ENCODE measurements around the gene AFG3L2. TPM values are rescaled to one million over a fixed set of nuclear protein-coding genes. Genes with fewer than 3 reads are reported as not detected.

The AFG3L2 gene
- total and polyA plus RNA-seq, 2 of the 13 experiments (the other 11 are each of a cell fraction or from before 2014, with no cell fraction given), result 28.6 to 86.9 TPM

DNA sequence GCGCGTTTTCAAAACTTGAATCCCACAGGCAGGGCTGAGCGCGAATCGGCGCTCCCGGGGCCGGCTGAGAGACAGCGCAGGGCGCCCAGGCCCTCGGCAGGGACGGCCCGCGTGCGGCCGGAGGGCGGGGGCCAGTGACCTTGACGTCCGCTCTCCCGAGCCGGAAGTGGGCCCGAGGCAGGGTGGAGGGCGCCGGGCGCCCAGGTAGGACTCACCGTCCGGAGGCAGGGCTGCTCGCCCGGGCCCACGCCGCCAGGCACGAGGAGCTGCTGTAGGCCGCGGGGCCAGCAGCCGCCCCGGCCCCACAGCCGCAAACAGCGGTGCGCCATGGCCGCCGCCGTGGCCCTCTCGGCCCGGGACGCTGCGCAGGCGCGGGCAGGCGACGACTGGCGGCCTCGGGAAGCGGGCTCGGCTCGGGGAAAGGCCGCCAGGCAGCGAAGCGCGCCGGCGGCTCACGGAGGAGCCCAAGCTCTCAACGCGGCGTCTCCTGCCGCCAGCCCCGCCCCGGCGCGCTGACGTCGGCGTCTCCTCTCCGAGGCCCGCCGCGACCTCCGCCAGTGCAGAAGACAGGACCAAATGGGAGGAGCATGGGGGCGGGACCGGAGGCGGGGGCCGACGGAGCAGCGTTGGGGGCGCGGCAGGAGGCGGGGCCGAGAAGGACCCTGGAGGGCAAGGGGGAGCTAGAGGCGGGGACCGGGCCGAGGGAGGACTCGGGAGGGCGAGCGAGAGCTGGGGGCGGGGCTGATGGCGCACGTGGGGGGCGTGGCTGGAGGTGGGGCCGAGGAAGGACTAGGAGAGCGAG is at the start of gene AFG3L2 (continued):
- TF ChIP-seq, protein P1, sequence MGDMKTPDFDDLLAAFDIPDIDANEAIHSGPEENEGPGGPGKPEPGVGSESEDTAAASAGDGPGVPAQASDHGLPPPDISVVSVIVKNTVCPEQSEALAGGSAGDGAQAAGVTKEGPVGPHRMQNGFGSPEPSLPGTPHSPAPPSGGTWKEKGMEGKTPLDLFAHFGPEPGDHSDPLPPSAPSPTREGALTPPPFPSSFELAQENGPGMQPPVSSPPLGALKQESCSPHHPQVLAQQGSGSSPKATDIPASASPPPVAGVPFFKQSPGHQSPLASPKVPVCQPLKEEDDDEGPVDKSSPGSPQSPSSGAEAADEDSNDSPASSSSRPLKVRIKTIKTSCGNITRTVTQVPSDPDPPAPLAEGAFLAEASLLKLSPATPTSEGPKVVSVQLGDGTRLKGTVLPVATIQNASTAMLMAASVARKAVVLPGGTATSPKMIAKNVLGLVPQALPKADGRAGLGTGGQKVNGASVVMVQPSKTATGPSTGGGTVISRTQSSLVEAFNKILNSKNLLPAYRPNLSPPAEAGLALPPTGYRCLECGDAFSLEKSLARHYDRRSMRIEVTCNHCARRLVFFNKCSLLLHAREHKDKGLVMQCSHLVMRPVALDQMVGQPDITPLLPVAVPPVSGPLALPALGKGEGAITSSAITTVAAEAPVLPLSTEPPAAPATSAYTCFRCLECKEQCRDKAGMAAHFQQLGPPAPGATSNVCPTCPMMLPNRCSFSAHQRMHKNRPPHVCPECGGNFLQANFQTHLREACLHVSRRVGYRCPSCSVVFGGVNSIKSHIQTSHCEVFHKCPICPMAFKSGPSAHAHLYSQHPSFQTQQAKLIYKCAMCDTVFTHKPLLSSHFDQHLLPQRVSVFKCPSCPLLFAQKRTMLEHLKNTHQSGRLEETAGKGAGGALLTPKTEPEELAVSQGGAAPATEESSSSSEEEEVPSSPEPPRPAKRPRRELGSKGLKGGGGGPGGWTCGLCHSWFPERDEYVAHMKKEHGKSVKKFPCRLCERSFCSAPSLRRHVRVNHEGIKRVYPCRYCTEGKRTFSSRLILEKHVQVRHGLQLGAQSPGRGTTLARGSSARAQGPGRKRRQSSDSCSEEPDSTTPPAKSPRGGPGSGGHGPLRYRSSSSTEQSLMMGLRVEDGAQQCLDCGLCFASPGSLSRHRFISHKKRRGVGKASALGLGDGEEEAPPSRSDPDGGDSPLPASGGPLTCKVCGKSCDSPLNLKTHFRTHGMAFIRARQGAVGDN (CRISPR knock-in tag; IDR thresholded peaks at IDR 0.05), result peak; percentile 92
- TF ChIP-seq, protein P2, sequence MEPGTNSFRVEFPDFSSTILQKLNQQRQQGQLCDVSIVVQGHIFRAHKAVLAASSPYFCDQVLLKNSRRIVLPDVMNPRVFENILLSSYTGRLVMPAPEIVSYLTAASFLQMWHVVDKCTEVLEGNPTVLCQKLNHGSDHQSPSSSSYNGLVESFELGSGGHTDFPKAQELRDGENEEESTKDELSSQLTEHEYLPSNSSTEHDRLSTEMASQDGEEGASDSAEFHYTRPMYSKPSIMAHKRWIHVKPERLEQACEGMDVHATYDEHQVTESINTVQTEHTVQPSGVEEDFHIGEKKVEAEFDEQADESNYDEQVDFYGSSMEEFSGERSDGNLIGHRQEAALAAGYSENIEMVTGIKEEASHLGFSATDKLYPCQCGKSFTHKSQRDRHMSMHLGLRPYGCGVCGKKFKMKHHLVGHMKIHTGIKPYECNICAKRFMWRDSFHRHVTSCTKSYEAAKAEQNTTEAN (CRISPR knock-in tag; conservative IDR thresholded peaks at IDR 0.05), result 0 out of 2 replicates have a peak, but pooled peaks have one; percentile 56
- 0 out of 2 replicates have a peak, but pooled peaks have one; percentile 8 for TF ChIP-seq HOXD1 (CRISPR knock-in tag; IDR thresholded peaks at IDR 0.05)
- 0 out of 2 replicates have a peak, but pooled peaks have one; percentile 20 for TF ChIP-seq ZNF335 (CRISPR knock-in tag; IDR thresholded peaks at IDR 0.05)
- no peak for TF ChIP-seq ZNF331 (CRISPR knock-in tag; IDR thresholded peaks at IDR 0.05)
- no peak for TF ChIP-seq RFX1 (IDR thresholded peaks at IDR 0.05)
- TF ChIP-seq ZMAT3 (CRISPR knock-in tag; conservative IDR thresholded peaks at IDR 0.05), result peak; percentile 67; the same call in 1 of the 2 replicates
- TF ChIP-seq, protein P3, sequence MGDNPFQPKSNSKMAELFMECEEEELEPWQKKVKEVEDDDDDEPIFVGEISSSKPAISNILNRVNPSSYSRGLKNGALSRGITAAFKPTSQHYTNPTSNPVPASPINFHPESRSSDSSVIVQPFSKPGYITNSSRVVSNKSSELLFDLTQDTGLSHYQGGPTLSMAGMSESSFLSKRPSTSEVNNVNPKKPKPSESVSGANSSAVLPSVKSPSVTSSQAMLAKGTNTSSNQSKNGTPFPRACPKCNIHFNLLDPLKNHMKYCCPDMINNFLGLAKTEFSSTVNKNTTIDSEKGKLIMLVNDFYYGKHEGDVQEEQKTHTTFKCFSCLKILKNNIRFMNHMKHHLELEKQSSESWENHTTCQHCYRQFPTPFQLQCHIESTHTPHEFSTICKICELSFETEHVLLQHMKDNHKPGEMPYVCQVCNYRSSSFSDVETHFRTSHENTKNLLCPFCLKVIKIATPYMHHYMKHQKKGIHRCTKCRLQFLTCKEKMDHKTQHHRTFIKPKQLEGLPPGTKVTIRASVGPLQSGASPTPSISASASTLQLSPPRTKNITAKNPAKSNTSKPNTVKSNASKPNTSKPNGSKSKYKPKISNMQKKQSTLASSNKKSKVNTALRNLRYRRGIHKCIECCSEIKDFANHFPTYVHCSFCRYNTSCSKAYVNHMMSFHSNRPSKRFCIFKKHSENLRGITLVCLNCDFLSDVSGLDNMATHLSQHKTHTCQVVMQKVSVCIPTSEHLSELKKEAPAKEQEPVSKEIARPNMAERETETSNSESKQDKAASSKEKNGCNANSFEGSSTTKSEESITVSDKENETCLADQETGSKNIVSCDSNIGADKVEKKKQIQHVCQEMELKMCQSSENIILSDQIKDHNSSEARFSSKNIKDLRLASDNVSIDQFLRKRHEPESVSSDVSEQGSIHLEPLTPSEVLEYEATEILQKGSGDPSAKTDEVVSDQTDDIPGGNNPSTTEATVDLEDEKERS (CRISPR knock-in tag; IDR thresholded peaks at IDR 0.05), result no peak
- peak; percentile 61; the same call in 1 of the 2 replicates for TF ChIP-seq ZNF564 (CRISPR knock-in tag; IDR thresholded peaks at IDR 0.05)
- TF ChIP-seq MEIS1 (CRISPR knock-in tag; IDR thresholded peaks at IDR 0.05; ENCODE audit: borderline replicate concordance), result 0 out of 2 replicates have a peak, but pooled peaks have one; percentile 46
- no peak for TF ChIP-seq ZFP36 (IDR thresholded peaks at IDR 0.05; ENCODE audit: borderline replicate concordance, low read depth, low read length, partially characterized antibody)
- TF ChIP-seq, protein P4, sequence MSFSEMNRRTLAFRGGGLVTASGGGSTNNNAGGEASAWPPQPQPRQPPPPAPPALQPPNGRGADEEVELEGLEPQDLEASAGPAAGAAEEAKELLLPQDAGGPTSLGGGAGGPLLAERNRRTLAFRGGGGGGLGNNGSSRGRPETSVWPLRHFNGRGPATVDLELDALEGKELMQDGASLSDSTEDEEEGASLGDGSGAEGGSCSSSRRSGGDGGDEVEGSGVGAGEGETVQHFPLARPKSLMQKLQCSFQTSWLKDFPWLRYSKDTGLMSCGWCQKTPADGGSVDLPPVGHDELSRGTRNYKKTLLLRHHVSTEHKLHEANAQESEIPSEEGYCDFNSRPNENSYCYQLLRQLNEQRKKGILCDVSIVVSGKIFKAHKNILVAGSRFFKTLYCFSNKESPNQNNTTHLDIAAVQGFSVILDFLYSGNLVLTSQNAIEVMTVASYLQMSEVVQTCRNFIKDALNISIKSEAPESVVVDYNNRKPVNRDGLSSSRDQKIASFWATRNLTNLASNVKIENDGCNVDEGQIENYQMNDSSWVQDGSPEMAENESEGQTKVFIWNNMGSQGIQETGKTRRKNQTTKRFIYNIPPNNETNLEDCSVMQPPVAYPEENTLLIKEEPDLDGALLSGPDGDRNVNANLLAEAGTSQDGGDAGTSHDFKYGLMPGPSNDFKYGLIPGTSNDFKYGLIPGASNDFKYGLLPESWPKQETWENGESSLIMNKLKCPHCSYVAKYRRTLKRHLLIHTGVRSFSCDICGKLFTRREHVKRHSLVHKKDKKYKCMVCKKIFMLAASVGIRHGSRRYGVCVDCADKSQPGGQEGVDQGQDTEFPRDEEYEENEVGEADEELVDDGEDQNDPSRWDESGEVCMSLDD (CRISPR knock-in tag; IDR thresholded peaks at IDR 0.05; ENCODE audit: borderline replicate concordance), result 0 out of 2 replicates have a peak, but pooled peaks have one; percentile 38
- TF ChIP-seq, protein P5, sequence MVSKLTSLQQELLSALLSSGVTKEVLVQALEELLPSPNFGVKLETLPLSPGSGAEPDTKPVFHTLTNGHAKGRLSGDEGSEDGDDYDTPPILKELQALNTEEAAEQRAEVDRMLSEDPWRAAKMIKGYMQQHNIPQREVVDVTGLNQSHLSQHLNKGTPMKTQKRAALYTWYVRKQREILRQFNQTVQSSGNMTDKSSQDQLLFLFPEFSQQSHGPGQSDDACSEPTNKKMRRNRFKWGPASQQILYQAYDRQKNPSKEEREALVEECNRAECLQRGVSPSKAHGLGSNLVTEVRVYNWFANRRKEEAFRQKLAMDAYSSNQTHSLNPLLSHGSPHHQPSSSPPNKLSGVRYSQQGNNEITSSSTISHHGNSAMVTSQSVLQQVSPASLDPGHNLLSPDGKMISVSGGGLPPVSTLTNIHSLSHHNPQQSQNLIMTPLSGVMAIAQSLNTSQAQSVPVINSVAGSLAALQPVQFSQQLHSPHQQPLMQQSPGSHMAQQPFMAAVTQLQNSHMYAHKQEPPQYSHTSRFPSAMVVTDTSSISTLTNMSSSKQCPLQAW (CRISPR knock-in tag; IDR thresholded peaks at IDR 0.05), result no peak; the same call in 1 of the 2 replicates
- TF ChIP-seq GATA4 (IDR thresholded peaks at IDR 0.05; ENCODE audit: borderline replicate concordance, low read depth), result no peak

Measured in HepG2 (cell line).